GM12878 (cell line): ENCODE measurements around the gene NPW.

ENCODE experiments used
- CTCF ChIP-seq, 3 experiments: IDR thresholded peaks in 2 of 3; conservative IDR thresholded peaks in 1 of 3; 2 replicates each; pipeline ENCODE4 v1.5.1; 2011; ENCODE audit warnings: low read depth in 3 of 3, low read length in 3 of 3, mild to moderate bottlenecking in 3 of 3, control low read depth in 2 of 3, moderate library complexity in 2 of 3, inconsistent platforms in 1 of 3, mixed read lengths in 1 of 3; ENCODE audit not compliant: control insufficient read depth in 2 of 3, insufficient read depth in 1 of 3; ENCODE audit errors: extremely low read depth in 1 of 3
- POLR2A ChIP-seq: IDR thresholded peaks from 2 replicates; pipeline ENCODE4 v1.6.1; 2011; ENCODE audit warnings: low read depth, mild to moderate bottlenecking, low read length
- ZNF24 ChIP-seq: fragments of 450-650 bp; IDR thresholded peaks from 2 replicates; pipeline ENCODE4 v1.6.1; 2017; ENCODE audit warnings: antibody characterized with exemption, mild to moderate bottlenecking

- TF ChIP-seq CTCF (IDR thresholded peaks at IDR 0.05 in 2 of 3, conservative IDR thresholded peaks at IDR 0.05 in 1 of 3; ENCODE audit: control insufficient read depth in 2 of 3, extremely low read depth in 1 of 3, insufficient read depth in 1 of 3, low read depth in 3 of 3, low read length in 3 of 3) (no peak), POLR2A (no peak), ZNF24 (no peak)
These were observed 26.6 kb downstream of the NPW start for GRCh38 chr16:2045965-2046892.
